Measurements from ENCODE around the gene PLEKHA1. TPM values are rescaled to one million over a fixed set of nuclear protein-coding genes. Genes with fewer than 3 reads are reported as not detected.

Gene PLEKHA1
- total and polyA plus RNA-seq, 2 of the 13 experiments (the other 11 are each of a cell fraction or from before 2014, with no cell fraction given) = 32.2 to 53.3 TPM

DNA sequence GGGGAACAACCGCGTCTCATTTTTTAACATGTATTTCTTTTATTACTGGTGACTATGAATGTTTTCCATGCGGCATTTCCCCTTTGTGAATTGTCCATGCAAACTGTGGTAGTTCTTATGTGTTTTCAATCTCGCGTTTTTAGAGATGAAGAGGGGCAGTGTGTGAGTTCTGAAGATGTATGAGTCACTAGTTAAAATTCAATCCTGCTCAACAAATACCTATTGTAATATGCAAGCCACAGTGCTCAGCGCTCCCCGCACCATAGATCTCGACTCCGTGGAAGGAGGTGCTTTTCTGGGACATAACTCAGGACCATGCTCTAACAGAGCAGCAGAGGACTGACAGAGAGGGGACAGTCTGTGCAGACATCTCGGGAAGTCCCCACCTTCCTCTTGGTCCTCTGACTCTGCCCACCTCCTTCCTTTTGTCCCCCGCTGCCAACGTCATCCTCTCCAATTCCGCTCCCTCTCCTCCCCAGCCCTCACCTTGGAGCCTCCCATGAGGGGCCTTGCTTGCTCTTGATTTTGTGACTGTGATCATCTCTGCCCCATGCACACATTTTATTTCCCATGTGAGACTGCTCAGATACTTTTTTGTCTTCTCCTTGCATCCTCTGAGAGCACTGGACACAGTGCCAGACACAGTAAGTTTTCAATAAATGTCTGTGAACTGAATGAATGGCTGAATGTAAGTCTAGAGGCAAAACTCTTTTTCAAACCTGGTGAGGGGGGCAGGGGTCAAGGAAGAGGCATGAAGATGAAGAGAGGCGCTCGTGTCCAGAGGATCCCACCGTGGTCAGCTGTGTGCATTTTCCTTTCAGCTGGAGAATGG lies 42.7 kb upstream of the PLEKHA1 start (continued):
- TF ChIP-seq, protein P1, sequence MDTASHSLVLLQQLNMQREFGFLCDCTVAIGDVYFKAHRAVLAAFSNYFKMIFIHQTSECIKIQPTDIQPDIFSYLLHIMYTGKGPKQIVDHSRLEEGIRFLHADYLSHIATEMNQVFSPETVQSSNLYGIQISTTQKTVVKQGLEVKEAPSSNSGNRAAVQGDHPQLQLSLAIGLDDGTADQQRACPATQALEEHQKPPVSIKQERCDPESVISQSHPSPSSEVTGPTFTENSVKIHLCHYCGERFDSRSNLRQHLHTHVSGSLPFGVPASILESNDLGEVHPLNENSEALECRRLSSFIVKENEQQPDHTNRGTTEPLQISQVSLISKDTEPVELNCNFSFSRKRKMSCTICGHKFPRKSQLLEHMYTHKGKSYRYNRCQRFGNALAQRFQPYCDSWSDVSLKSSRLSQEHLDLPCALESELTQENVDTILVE (CRISPR knock-in tag; IDR thresholded peaks at IDR 0.05) = no peak; the same call in 1 of the 2 replicates
- TF ChIP-seq ZNF292 (CRISPR knock-in tag; IDR thresholded peaks at IDR 0.05; ENCODE audit: borderline replicate concordance, low read depth) = peak; percentile 77; the same call in 1 of the 2 replicates
- TF ChIP-seq ATAD3A (CRISPR knock-in tag; IDR thresholded peaks at IDR 0.05) = no peak
- TF ChIP-seq ZNF3 (CRISPR knock-in tag; IDR thresholded peaks at IDR 0.05) = no peak
- TF ChIP-seq ZNF326 (CRISPR knock-in tag; IDR thresholded peaks at IDR 0.05; ENCODE audit: borderline replicate concordance) = no peak
- TF ChIP-seq SNRNP70 (IDR thresholded peaks at IDR 0.05; ENCODE audit: low read depth, low read length) = no peak
- no peak; the same call in 1 of the 2 replicates for TF ChIP-seq ZNF335 (CRISPR knock-in tag; IDR thresholded peaks at IDR 0.05)
- TF ChIP-seq ZNF484 (CRISPR knock-in tag; IDR thresholded peaks at IDR 0.05; ENCODE audit: borderline replicate concordance, low read depth) = no peak
- TF ChIP-seq ATRX (CRISPR knock-in tag; IDR thresholded peaks at IDR 0.05; ENCODE audit: borderline replicate concordance) = no peak
- TF ChIP-seq RAD21 (CRISPR knock-in tag; IDR thresholded peaks at IDR 0.05) = peak; percentile 41
- TF ChIP-seq ZNF556 (CRISPR knock-in tag; IDR thresholded peaks at IDR 0.05; ENCODE audit: borderline replicate concordance) = no peak
- TF ChIP-seq, protein P2, sequence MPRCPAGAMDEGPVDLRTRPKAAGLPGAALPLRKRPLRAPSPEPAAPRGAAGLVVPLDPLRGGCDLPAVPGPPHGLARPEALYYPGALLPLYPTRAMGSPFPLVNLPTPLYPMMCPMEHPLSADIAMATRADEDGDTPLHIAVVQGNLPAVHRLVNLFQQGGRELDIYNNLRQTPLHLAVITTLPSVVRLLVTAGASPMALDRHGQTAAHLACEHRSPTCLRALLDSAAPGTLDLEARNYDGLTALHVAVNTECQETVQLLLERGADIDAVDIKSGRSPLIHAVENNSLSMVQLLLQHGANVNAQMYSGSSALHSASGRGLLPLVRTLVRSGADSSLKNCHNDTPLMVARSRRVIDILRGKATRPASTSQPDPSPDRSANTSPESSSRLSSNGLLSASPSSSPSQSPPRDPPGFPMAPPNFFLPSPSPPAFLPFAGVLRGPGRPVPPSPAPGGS (CRISPR knock-in tag; IDR thresholded peaks at IDR 0.05) = no peak
- no peak for TF ChIP-seq CAMTA2 (CRISPR knock-in tag; IDR thresholded peaks at IDR 0.05; ENCODE audit: borderline replicate concordance)
- TF ChIP-seq, protein P3, sequence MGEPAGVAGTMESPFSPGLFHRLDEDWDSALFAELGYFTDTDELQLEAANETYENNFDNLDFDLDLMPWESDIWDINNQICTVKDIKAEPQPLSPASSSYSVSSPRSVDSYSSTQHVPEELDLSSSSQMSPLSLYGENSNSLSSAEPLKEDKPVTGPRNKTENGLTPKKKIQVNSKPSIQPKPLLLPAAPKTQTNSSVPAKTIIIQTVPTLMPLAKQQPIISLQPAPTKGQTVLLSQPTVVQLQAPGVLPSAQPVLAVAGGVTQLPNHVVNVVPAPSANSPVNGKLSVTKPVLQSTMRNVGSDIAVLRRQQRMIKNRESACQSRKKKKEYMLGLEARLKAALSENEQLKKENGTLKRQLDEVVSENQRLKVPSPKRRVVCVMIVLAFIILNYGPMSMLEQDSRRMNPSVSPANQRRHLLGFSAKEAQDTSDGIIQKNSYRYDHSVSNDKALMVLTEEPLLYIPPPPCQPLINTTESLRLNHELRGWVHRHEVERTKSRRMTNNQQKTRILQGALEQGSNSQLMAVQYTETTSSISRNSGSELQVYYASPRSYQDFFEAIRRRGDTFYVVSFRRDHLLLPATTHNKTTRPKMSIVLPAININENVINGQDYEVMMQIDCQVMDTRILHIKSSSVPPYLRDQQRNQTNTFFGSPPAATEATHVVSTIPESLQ (CRISPR knock-in tag; conservative IDR thresholded peaks at IDR 0.05) = no peak
- TF ChIP-seq, protein P4, sequence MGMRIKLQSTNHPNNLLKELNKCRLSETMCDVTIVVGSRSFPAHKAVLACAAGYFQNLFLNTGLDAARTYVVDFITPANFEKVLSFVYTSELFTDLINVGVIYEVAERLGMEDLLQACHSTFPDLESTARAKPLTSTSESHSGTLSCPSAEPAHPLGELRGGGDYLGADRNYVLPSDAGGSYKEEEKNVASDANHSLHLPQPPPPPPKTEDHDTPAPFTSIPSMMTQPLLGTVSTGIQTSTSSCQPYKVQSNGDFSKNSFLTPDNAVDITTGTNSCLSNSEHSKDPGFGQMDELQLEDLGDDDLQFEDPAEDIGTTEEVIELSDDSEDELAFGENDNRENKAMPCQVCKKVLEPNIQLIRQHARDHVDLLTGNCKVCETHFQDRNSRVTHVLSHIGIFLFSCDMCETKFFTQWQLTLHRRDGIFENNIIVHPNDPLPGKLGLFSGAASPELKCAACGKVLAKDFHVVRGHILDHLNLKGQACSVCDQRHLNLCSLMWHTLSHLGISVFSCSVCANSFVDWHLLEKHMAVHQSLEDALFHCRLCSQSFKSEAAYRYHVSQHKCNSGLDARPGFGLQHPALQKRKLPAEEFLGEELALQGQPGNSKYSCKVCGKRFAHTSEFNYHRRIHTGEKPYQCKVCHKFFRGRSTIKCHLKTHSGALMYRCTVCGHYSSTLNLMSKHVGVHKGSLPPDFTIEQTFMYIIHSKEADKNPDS (CRISPR knock-in tag; IDR thresholded peaks at IDR 0.05) = no peak
- no peak for TF ChIP-seq SMAD3 (CRISPR knock-in tag; IDR thresholded peaks at IDR 0.05)
- no peak for TF ChIP-seq ZNF354B (CRISPR knock-in tag; IDR thresholded peaks at IDR 0.05)
- TF ChIP-seq DPF2 (CRISPR knock-in tag; IDR thresholded peaks at IDR 0.05; ENCODE audit: borderline replicate concordance, low read depth) = no peak
- no peak for TF ChIP-seq SNAPC2 (CRISPR knock-in tag; IDR thresholded peaks at IDR 0.05)
- no peak for TF ChIP-seq NCOA5 (CRISPR knock-in tag; IDR thresholded peaks at IDR 0.05)
- 0 out of 2 replicates have a peak, but pooled peaks have one; percentile 50 for TF ChIP-seq FOXC1 (CRISPR knock-in tag; IDR thresholded peaks at IDR 0.05; ENCODE audit: borderline replicate concordance)
- TF ChIP-seq SOX13 (IDR thresholded peaks at IDR 0.05) = no peak; the same call in 1 of the 2 replicates
- TF ChIP-seq SOX13 (CRISPR knock-in tag; conservative IDR thresholded peaks at IDR 0.05 in 1 of 2, IDR thresholded peaks at IDR 0.05 in 1 of 2) = peak in 1 of 2 experiments; percentile 86; a peak in 2 of 4 replicates
- no peak for TF ChIP-seq ZNF713 (CRISPR knock-in tag; IDR thresholded peaks at IDR 0.05)
